GM15510 (cell line): ENCODE measurements around the gene TMTC2.

Experiments used
- POLR2A ChIP-seq: IDR thresholded peaks from 3 replicates; pipeline ENCODE4 v1.6.1; 2011; ENCODE audit warnings: borderline replicate concordance; ENCODE audit not compliant: insufficient read length; ENCODE audit errors: extremely low read depth

TMTC2 gene

GRCh38 chr12:83110424-83110823 lies 423.7 kb downstream of the TMTC2 start:
- no peak for TF ChIP-seq POLR2A

GRCh38 chr12:83113945-83114344 lies 427.2 kb downstream of the TMTC2 start:
- no peak for TF ChIP-seq POLR2A

- TF ChIP-seq POLR2A: no peak
Measured at GRCh38 chr12:83114966-83115365, 428.3 kb downstream of the TMTC2 start.

- TF ChIP-seq POLR2A: no peak
Measured at GRCh38 chr12:83121897-83122622, 435.4 kb downstream of the TMTC2 start.

- TF ChIP-seq POLR2A: no peak
Measured at GRCh38 chr12:83122623-83122934, 435.9 kb downstream of the TMTC2 start.

- TF ChIP-seq POLR2A: no peak
Measured at GRCh38 chr12:83123039-83123438, 436.3 kb downstream of the TMTC2 start.

- TF ChIP-seq POLR2A: no peak
Measured at GRCh38 chr12:83128540-83128939, 441.8 kb downstream of the TMTC2 start.

GRCh38 chr12:83130178-83130577 lies 443.5 kb downstream of the TMTC2 start:
- no peak for TF ChIP-seq POLR2A

GRCh38 chr12:83132360-83132759 lies 445.7 kb downstream of the TMTC2 start:
- TF ChIP-seq POLR2A: no peak

GRCh38 chr12:83136411-83136810 lies 449.7 kb downstream of the TMTC2 start:
- no peak for TF ChIP-seq POLR2A

GRCh38 chr12:83140135-83140534 lies 453.4 kb downstream of the TMTC2 start:
- no peak for TF ChIP-seq POLR2A

- no peak for TF ChIP-seq POLR2A
Measured at GRCh38 chr12:83141460-83141994, 454.8 kb downstream of the TMTC2 start.

- no peak for TF ChIP-seq POLR2A
Measured at GRCh38 chr12:83142914-83143313, 456.2 kb downstream of the TMTC2 start.

- TF ChIP-seq POLR2A: no peak
Measured at GRCh38 chr12:83143950-83144349, 457.2 kb downstream of the TMTC2 start.

- no peak for TF ChIP-seq POLR2A
Measured at GRCh38 chr12:83145325-83145840, 458.7 kb downstream of the TMTC2 start.

GRCh38 chr12:83147341-83147740 lies 460.6 kb downstream of the TMTC2 start:
- no peak for TF ChIP-seq POLR2A
